ENCODE measurements around the gene ASPSCR1. TPM values are rescaled to one million over a fixed set of nuclear protein-coding genes. Genes with fewer than 3 reads are reported as not detected.
A peak's percentile ranks its signal among the peaks of the same experiment; 100 is the strongest.

ASPSCR1 gene
- total and polyA plus RNA-seq, 2 of the 8 experiments (the other 6 are each of a cell fraction or from before 2014, with no cell fraction given): 33.3 to 43.7 TPM

DNA sequence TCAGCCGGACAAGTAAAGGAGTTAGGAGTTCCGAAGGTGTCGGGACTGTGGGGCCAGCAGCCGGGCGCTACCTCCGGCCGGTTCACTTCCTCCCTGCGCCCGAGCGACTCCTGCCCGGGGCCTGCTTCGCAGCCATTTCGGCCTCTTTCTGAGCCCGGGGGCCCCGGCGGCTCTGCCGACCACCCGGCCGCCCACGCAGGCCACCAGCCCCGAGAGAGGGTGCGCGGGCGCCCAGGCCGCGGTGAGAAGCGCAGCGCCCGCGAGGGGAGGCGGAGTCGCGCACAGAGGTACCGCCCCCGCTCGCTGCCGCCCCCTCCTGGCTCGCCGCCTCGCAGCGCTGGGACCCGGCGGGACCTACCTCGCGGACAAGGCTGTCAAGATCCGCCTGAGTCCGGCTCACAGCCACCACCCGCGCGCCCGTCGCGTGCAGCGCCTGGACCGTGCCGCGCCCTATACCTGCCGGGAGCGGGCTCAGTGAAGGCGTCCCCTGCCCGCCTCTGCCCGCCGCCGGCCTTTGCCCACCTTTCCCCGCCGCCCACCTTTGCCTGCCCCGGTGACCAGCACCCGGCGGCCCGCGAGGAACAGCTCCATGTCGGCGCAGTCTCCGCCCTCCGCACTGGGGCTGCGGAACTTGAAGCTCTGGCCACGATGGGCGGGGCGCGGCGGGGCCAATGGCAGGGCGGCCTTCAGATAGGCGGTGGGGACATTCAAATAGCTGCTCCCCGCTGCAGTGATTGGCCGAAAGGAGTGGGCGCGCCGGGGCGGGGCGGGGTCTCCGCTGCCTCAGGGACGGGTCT is 59.9 kb downstream of the ASPSCR1 start, which contains the start of gene DCXR (continued):
- no peak for TF ChIP-seq JUND (IDR thresholded peaks at IDR 0.05; ENCODE audit: low read length)
- no peak for TF ChIP-seq RXRA (IDR thresholded peaks at IDR 0.05; ENCODE audit: insufficient read depth, low read depth, low read length)
- TF ChIP-seq, protein P1, sequence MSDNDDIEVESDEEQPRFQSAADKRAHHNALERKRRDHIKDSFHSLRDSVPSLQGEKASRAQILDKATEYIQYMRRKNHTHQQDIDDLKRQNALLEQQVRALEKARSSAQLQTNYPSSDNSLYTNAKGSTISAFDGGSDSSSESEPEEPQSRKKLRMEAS (IDR thresholded peaks at IDR 0.05): peak; percentile 87
- TF ChIP-seq HDAC2 (IDR thresholded peaks at IDR 0.05; ENCODE audit: borderline replicate concordance in 1 of 2, low read depth in 2 of 2, low read length in 2 of 2): peak in 1 of 2 experiments; percentile 80; a peak in 1 of 4 replicates
- no peak for TF ChIP-seq BRCA1 (IDR thresholded peaks at IDR 0.05; ENCODE audit: low read depth, low read length)
- TF ChIP-seq BACH1 (IDR thresholded peaks at IDR 0.05; ENCODE audit: low read length): peak; percentile 48
- peak; percentile 81 for TF ChIP-seq PHF8 (conservative IDR thresholded peaks at IDR 0.05; ENCODE audit: low read depth, low read length)
- peak; percentile 39; the same call in 1 of the 2 replicates for TF ChIP-seq CREB1 (IDR thresholded peaks at IDR 0.05)
- no peak for TF ChIP-seq FOSL1 (IDR thresholded peaks at IDR 0.05; ENCODE audit: insufficient read depth, low read depth, low read length)
- TF ChIP-seq RAD21 (IDR thresholded peaks at IDR 0.05 in 1 of 2, conservative IDR thresholded peaks at IDR 0.05 in 1 of 2; ENCODE audit: low read depth in 2 of 2, low read length in 2 of 2): peak; percentile 19 to 44; a peak in 2 of 4 replicates
- peak; percentile 67; the same call in 1 of the 2 replicates for TF ChIP-seq TBP (IDR thresholded peaks at IDR 0.05; ENCODE audit: low read depth, low read length)
- peak in 1 of 2 experiments; percentile 83; a peak in 2 of 3 replicates for TF ChIP-seq POLR2A (IDR thresholded peaks at IDR 0.05; ENCODE audit: control extremely low read depth in 1 of 2, low read depth in 2 of 2, low read length in 2 of 2)
- TF ChIP-seq SIN3A (conservative IDR thresholded peaks at IDR 0.05 in 1 of 2, IDR thresholded peaks at IDR 0.05 in 1 of 2; ENCODE audit: low read depth in 1 of 2, low read length in 2 of 2): peak; percentile 86; a peak in 3 of 4 replicates
- TF ChIP-seq CBX5 (IDR thresholded peaks at IDR 0.05; ENCODE audit: low read depth, low read length): no peak
- TF ChIP-seq USF2 (IDR thresholded peaks at IDR 0.05; ENCODE audit: low read length): no peak
- no peak for TF ChIP-seq ZNF274 (IDR thresholded peaks at IDR 0.05; ENCODE audit: borderline replicate concordance, extremely low read depth, low read length)
- peak; percentile 68 for TF ChIP-seq TAF1 (IDR thresholded peaks at IDR 0.05; ENCODE audit: low read depth, low read length)
- peak; percentile 40 for TF ChIP-seq TAF7 (optimal IDR thresholded peaks at IDR 0.05; ENCODE audit: borderline replicate concordance, low read depth, low read length)
- 0 out of 2 replicates have a peak, but pooled peaks have one; percentile 8 for TF ChIP-seq YY1 (IDR thresholded peaks at IDR 0.05; ENCODE audit: low read depth, low read length)
- TF ChIP-seq KDM4A (IDR thresholded peaks at IDR 0.05; ENCODE audit: low read depth, low read length, severe bottlenecking): peak; percentile 52
- peak; percentile 42; the same call in 1 of the 2 replicates for TF ChIP-seq E2F6 (IDR thresholded peaks at IDR 0.05)
